ELF-1 (cell line): ENCODE measurements around the gene EMSY.
"Not testable (repeated sequence)": the region's sequence is repeated elsewhere in the genome, so short reads cannot be mapped to it uniquely, and the experiment has no call there.

Experiments used
- DNase-seq: peaks from one replicate; pipeline ENCODE4 v3.0.0-alpha.2; 2016; ENCODE audit warnings: low read depth, low spot score

Gene EMSY

DNA sequence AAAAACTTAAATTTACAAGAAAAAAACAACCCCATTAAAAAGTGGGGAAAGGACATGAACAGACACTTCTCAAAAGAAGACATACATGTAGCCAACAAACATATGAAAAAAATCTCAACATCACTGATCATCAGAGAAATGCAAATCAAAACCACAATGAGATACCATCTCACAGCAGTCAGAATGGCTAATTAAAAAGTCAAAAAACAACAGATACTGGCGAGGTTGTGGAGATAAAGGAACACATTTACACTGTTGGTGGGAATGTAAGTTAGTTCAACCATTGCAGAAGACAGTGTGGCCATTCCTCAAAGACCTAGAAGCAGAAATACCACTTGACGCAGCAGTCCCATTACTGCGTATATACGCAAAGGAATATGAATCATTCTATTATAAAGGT, 150.3 kb downstream of the EMSY start:
- not testable (repeated sequence) for DNase-seq

DNA sequence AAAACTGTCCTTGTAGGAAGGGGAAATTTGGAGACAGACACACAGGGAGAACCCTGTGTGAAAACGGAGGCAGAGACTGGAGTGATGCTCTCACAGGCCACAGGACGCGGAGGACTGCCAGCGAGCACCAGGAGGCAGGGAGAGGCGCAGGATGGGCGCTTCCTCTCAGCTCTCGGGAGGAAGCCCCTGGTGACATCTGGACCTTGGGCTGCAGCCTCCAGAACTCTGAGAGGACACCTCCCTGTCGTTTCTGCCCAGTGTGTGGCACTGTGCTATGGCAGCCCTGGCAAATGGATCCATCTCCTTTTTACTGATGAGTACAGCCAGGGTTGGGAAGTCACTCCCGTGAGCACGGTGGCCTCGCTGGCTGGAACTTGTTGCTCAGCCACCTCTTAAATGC, 151.8 kb downstream of the EMSY start:
- DNase-seq, result no peak

DNA sequence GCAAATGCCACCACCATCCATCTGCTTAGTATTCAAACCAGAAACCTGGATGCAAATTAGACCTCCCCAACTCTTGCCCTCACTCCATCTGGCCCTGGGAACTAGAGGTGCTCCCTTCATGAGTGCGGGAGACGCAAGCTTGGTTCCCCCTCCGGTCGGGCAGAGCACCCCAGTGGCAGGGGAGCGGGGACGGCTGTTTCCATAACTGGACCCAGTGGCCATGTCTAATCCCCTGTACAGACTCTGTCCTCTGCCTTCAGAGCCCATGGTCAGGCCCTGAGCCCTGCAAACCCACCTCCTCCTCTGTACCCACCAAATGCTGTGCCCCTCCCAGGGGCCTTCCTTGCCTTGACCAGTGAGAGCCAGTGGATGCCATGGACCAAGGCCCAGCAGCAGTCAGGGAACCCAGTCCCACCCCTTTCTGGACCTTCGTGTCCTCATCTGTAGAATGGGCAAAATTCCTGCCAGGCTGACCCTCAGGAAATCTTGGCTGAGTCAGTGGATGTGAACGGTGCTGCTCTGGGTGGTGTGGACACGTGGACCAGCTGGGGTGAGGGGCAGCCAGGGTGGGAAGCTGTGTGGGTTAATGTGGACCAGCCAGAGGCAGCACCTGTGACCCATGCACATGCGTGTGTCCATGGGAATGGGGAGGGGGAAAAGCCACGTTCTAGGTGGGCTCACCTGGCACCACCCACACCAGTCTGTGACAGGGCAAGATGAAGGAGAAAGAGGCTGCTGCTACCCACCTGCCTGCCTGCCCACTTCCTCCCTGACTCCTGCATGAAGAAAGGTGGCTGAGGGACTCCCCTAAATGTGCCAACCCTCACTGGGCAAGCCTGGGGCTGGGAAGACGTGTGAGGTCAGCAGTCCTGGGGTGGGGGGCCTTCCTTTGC, 153.0 kb downstream of the EMSY start:
- DNase-seq, result no peak

DNA sequence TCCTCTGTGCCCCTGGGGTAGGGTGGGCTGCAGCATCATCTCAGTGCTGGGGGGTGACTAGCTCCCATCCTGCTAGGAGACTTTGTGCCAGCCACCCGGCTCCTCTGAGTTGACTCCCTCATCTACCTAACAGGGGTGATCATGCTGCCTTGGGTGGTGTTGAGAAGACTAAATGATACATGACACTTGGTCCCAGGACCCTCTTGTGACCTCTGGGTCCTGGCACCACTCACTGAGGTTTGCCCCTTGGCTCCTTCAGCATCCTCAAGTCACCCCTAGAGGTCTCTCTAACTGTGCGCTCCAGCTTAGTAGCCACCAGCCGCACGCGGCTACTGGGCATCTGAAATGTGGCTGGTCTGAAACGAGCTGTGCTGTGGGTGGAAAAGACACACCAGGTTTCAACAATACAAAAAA, 153.6 kb downstream of the EMSY start:
- peak; percentile 69 for DNase-seq

DNA sequence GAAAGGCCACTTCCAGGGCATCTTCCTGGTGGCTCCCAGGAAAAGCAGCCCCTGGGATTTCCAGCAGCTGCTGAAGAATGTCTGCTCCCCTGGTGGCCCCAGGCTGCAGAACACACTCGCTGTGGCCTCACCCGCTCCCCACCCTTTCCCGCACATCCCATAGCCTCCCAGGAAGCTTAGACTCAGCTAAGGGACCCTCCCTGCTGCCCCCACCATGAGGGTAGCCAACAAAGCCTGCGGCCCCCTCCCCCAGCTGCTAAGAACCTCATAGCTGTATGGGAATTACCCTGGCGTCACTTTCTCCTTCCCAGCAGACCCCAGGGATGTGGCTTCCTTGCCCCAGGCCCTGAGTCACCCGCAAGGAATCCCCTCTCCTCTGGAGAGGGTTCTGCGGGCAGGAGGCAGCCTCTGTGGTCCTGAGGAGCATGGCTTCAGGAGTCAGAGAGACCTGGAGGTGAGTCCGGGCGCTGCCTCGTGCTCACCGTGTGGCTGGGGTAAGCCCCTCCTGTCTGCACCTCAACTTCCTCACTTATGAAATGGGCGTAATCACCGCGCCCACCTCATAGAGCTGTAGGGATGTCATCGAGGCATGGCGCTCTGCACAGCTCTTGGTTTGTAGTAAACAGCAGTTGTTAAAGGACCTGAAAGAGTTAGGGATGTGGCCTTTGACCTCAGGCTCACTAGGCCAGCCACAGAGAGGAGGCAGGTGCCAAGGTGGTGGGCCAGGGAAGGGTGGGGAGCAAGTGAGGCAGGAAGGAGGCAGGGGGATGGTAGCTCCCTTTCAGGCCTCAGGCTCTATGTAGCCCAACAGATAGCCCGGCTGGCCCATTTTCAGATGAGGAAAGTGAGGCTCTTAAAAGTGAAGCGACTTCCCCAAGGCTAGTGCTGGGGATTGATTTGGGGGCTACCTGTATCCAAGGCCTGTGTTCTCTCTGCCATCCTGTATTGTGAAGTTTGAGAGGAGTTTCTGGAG, 154.5 kb downstream of the EMSY start:
- DNase-seq, result peak; percentile 81

DNA sequence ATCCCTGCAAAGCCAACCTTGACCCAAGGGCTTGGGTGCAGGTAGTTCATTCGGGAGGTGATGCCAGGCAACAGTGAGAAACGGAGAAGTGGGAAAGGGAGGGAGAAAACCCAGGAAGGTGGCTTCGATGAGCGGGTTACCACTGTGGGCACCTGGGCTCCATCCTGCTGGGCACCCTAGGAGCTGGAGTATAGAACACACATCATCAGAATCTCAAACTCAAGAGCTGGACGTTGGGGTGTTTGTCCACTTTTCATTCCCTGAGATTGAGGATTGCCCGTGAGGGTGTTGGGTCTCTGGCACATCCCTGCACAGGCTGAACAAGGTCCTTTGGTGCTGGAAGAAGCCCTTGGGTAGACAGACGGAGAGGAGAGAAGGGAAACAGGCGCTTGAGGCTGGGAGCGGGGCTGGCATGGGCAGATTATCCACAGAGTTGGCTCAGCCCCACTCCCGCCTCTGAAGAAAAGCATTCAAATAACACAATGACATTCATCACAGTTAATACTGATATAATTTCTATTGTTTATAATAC, 155.4 kb downstream of the EMSY start:
- no peak for DNase-seq

DNA sequence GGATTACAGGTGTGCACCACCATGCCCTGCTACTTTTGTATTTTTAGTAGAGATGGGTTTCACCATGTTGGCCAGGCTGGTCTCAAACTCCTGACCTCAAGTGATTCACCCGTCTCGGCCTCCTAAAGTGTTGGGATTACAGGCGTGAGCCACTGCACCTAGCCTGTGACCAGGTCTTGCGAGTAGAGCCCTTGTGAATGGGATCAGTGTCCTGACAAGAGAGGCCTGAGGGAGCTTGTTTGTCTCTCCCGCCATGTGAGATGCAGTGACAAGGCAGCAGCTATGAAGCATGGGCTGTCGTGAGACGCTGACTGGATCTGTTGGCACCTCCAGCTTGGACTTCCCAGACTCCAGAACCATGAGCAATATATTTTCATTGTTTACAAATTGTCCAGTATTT, 156.5 kb downstream of the EMSY start:
- no peak for DNase-seq

DNA sequence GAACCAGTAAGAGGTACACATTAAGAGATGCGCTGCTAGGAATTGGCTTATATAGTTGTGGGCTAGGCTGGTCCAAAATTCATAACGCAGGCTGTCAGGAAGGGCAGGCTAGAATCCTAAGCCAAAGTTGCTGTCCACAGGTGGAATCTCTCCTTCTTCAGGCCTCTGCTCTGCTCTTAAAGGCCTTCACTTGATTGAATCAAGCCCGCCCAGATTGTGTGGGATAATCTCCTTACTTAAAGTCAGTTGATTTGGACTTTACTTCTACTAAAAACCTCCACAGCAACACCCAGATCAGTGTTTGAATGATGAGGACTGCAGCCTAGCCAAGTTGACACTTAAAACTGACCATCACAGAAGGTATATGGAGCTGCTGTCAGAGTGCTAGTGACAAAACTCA, 156.9 kb downstream of the EMSY start:
- no peak for DNase-seq

DNA sequence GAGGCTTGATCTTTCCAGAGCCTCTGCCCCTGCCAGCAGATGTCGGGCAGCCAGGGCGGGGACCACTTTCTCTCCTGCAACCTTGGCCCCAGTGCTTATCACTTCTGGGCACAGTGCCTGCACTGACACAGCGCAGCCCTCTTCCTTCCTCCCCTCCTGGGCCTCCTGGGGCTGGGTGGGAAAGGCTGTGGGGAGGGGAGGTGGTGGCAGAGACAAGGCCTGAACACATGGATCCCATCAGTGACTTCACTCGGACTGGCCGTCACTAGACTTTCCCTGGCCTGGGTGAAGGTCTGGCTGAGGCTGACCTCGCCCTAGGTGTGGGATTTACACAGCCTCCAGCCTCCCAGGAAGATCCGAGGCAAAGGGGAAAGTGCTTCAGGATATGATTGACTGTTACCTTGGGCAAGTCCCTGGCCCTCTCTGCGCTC, 157.6 kb downstream of the EMSY start:
- no peak for DNase-seq
